HG03469 (cell line): Measurements from ENCODE around the gene ASAP2.

Experiments used
- ATAC-seq: cut with Tn5 transposase; IDR thresholded peaks from one replicate; pipeline ENCODE4 v1.9.1; 2021; ENCODE audit warnings: mild to moderate bottlenecking, moderate library complexity, moderate number of reproducible peaks; ENCODE audit not compliant: unreplicated experiment

ASAP2 gene

DNA sequence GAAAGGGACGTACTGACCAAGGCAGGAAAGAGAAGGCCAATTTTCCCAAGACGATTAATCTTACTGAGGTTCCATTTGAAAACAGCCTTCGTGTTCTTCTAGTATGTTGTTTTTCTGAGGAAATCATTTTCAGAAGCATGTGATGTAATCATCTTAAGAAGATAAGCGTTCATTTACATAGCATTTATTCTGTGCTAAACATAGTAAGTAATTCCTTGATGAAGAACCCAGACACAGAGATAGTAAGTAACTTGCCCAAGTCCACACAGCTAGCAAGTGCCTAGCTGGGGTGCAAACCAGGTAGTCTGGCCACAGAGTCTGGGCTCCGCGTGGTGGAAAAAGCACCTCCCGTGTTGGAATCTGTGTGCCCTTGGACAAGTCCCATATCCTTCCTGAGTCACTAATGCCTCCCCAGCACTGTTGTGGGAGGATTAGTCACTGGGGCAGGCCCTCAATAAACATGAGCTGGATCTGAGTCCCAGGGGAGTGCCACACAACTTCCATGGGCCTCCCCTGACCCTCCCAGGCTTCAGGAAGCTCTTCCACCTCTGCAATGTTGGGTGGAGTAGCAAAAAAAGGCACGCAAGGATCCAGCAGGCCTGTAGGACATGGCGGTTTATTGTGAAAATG is 26.9 kb upstream of the ASAP2 start:
- ATAC-seq = no peak

GRCh38 chr2:9184361-9184760 is 22.3 kb upstream of the ASAP2 start:
- no peak for ATAC-seq

- no peak for ATAC-seq
Measured at GRCh38 chr2:9187620-9188214, 18.9 kb upstream of the ASAP2 start.

- ATAC-seq = no peak
Measured at GRCh38 chr2:9188823-9189222, 17.8 kb upstream of the ASAP2 start.

- ATAC-seq = no peak
Measured at GRCh38 chr2:9189901-9190300, 16.7 kb upstream of the ASAP2 start.

GRCh38 chr2:9191041-9191481 is 15.6 kb upstream of the ASAP2 start:
- no peak for ATAC-seq

- ATAC-seq = no peak
Measured at GRCh38 chr2:9192712-9193111, 13.9 kb upstream of the ASAP2 start.

- ATAC-seq = no peak
Measured at GRCh38 chr2:9194352-9194751, 12.3 kb upstream of the ASAP2 start.

DNA sequence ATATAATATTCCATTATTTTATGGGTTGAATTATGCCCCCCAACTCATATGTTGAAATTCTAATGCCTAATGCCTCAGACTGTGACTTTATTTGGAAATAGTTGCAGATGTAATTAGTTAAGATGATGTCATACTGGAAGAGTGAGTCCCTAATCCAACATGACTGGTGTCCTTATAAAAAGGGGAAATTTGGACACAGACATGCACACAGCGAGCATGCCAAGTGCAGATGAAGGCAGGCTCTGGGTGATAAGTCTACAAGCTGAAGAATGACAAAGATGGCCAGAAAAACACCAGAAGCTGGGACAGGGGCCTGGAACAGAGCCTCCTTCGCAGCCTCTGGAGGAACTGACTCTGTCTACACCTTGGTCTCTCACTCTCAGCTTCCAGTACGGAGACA is 10.0 kb upstream of the ASAP2 start:
- ATAC-seq = no peak

DNA sequence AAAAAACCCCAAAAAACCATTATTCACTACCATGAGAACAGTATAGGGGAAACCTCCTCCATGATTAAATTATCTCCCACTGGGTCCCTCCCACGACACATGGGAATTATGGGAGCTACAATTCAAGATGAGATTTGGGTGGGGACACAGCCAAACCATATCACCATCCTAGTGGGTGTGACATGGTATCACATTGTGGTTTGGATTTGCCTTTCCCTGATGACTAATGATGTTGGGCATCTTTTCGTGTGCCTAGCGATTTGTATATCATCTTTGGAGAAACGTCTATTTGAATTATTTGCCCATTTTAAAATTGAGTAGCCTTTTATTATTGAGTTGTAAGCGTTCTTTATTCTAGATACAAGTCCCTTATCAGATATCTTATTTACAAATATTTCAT is 8.7 kb upstream of the ASAP2 start:
- no peak for ATAC-seq

DNA sequence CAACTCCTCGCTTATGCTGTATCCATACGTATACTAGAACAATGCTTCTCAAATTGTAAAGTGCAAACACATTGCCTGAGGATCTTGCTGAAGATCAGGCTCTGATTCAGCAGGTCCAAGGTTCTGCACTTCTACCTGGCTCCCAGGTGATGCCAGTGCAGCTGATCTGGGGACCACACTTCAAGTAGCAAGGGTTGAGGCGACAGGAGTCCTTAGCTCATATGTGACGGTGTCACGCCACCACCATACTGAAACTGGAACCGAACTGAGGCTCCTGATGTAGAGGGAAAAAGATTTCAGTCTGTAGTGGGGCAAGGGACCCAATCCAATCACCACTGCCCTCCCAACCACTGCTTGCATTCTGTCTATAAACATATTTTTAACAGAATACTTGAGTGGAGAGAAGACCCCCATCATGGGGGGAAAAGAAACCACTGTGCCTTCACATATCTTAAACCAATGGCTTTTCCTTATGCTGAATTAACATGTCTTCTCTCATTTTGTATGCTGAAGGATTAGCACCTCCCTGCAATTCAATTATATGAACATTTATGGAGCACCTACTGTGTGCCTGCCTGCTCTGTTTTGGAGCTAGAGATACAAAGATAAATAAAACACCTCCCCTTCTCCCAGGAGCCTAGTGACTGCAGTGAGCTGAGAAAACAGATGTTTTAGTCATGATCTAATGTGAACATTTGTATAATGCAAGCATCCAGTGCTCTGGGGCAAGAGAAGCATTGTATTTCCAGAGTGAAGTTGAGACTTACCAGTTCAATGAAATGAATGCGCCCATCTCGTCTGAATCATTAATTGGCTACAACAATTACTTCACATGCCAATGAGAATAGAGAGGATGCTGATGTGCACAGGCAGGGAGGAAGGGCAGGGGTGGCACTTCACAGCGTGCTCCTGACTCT is 6.6 kb upstream of the ASAP2 start:
- ATAC-seq = no peak

DNA sequence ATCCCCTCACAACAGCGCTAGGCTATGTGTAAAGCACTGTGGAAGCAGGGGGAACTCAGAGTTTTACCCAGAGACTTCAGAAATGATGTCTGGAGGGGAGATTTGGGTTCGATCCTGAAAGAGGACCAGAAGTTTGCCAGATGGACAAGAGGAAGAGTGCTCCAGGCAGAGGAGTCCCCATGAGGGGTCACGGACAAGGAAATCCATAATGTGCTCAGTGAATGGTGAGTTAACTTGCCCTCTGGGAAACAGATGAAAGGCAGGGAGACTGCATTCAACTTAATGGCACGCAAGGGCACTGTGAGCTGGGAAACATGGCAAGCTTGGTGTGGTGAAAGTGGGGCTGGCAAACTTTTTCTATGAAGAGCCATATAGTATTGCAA is 6.0 kb upstream of the ASAP2 start:
- ATAC-seq = no peak

- no peak for ATAC-seq
Measured at GRCh38 chr2:9201185-9201891, 5.3 kb upstream of the ASAP2 start.

- no peak for ATAC-seq
Measured at GRCh38 chr2:9203006-9203405, 3.6 kb upstream of the ASAP2 start.

DNA sequence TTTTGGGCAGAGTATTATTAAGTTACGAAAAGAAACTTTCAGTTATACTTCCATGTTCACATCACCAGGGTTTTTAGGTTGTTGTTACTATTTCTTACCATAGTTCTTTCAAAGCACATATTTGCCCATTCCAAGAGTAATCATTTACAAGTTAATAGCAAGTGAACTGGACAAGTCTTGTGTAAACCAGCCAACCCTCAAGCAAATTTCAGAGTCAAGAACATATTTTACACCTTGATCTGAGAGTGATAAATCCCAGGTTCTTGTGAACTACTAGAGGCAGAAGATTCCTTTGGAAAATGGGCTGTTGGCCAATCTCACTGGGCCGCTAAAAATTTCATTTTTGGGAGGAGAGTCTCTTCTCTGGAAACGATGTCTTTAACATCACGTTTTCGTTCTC is 2.7 kb upstream of the ASAP2 start:
- ATAC-seq = no peak

DNA sequence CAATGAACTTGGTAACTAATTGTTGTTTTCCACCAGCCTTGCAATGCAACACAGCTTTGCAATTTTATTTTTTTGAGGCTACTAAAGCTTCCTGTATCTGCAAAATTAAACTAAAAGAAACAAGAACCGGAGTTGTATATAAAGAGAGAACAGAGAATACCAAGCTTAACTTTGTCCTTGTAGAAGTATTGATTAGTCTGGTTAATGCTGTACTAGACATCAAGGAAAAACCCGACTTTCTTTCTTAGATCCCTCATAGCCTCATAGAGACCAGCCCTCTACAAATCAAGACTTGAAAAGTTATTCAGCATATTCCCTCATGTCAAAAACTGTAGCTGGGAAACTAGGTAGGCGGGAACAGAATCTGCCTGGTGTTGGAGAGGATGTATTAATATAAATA is 1.7 kb upstream of the ASAP2 start:
- no peak for ATAC-seq

GRCh38 chr2:9205486-9205885 is 1.1 kb upstream of the ASAP2 start:
- no peak for ATAC-seq

GRCh38 chr2:9206991-9207640 is 504 bp downstream of the ASAP2 start:
- no peak for ATAC-seq

- ATAC-seq = no peak
Measured at GRCh38 chr2:9207641-9208311, 1.2 kb downstream of the ASAP2 start.

GRCh38 chr2:9208875-9209274 is 2.3 kb downstream of the ASAP2 start:
- no peak for ATAC-seq
